ENCODE data around the gene CRYBA1. TPM values are rescaled to one million over a fixed set of nuclear protein-coding genes. Genes with fewer than 3 reads are reported as not detected.

The CRYBA1 gene
- total RNA-seq, 1 experiment from 2014 or later, result not detected

- Histone ChIP-seq H3K79me2 (ENCODE audit: insufficient read depth, low read length) (peaks cover 90% of the 10 kb centered on the region), H3K9me2 (ENCODE audit: insufficient read depth) (no peaks in the 10 kb centered on the region), H3K9ac (ENCODE audit: low read length) (no peak overlapping the region), H3K4me2 (ENCODE audit: low read length) (no peak overlapping the region), H2AFZ (ENCODE audit: low read depth, low read length, poor library complexity, severe bottlenecking) (no peak overlapping the region), H3K27ac (ENCODE audit: low read depth, low read length) (no peak overlapping the region), H4K20me1 (ENCODE audit: insufficient read depth) (peaks cover 39% of the 10 kb centered on the region; the same call in 1 of the 2 replicates), H3K9me3 (ENCODE audit: control insufficient read depth in 1 of 2, insufficient read depth in 1 of 2, low read depth in 1 of 2, low read length in 2 of 2) (no peaks in the 10 kb centered on the region), H3K4me1 (ENCODE audit: control insufficient read depth in 1 of 2, insufficient read depth in 2 of 2, low read length in 2 of 2) (no peaks in the 10 kb centered on the region), H3K4me3 (replicated peaks in 1 of 2; ENCODE audit: low read depth in 1 of 2, low read length in 2 of 2) (no peak overlapping the region), H3K36me3 (ENCODE audit: control insufficient read depth in 1 of 2, insufficient read depth in 2 of 2, low read length in 2 of 2) (peaks cover 7 to 13% of the 10 kb centered on the region in 2 experiments; a peak in 3 of 4 replicates), H3K27me3 (ENCODE audit: insufficient read depth, low read length) (no peaks in the 10 kb centered on the region)
- ChIA-PET POLR2A (no interaction called here), RAD21 (ENCODE audit: low non-redundant PET in 1 of 2, low total read pairs in 2 of 2, uncharacterized antibody in 2 of 2, unreplicated experiment in 2 of 2) (no interaction called here), CTCF (interaction anchor here (0.8 to 1.2 kb wide), 4 partner anchors 11 to 287 kb away, joined by 3 to 4 read pairs (median 4); no protein-coding TSS in a partner anchor)
- no peak for DNase-seq (ENCODE audit: low read depth, low spot score)
- BruUV-seq (replicated peaks), result TSS peak; percentile 11
- intact Hi-C loops (cut with micrococcal nuclease), result no loop called here
- peak; percentile 41; the same call in 1 of the 2 replicates for ATAC-seq
- TF ChIP-seq RAD21 (IDR thresholded peaks at IDR 0.05; ENCODE audit: low read depth) (peak; percentile 14; the same call in 1 of the 2 replicates), CEBPB (IDR thresholded peaks at IDR 0.05; ENCODE audit: low read depth) (no peak), CTCF (IDR thresholded peaks at IDR 0.05 in 2 of 3, conservative IDR thresholded peaks at IDR 0.05 in 1 of 3; ENCODE audit: borderline replicate concordance in 1 of 3, insufficient read depth in 1 of 3, low read depth in 2 of 3, low read length in 2 of 3) (peak; percentile 2 to 61 (median 44); a peak in 4 of 6 replicates), ZBTB33 (IDR thresholded peaks at IDR 0.05; ENCODE audit: extremely low read depth, insufficient replicate concordance, low read length) (no peak), SIN3A (IDR thresholded peaks at IDR 0.05; ENCODE audit: low read depth) (no peak)
These were observed 5.6 kb downstream of the CRYBA1 start for GRCh38 chr17:29252101-29252791.
